B cell (primary cell): ENCODE measurements around the gene KRT84.

Experiments
- CTCF ChIP-seq: fragments of 200-600 bp; IDR thresholded peaks from one replicate; pipeline ENCODE4 v1.8.0; 2022; ENCODE audit warnings: antibody characterized with exemption, mild to moderate bottlenecking
- EZH2 ChIP-seq: IDR thresholded peaks from 2 replicates; pipeline ENCODE4 v1.6.1; 2012; ENCODE audit warnings: borderline replicate concordance, low read depth, mild to moderate bottlenecking, moderate library complexity, low read length; ENCODE audit not compliant: insufficient read depth, poor library complexity, severe bottlenecking

GRCh38 chr12:52331039-52331438 lies 54.4 kb downstream of the KRT84 start:
- TF ChIP-seq CTCF (no peak), EZH2 (no peak)
